CD14-positive monocyte (primary cell): ENCODE results near the gene HSPA1B. TPM values are rescaled to one million over a fixed set of nuclear protein-coding genes. Genes with fewer than 3 reads are reported as not detected.
A peak's percentile ranks its signal among the peaks of the same experiment; 100 is the strongest.

Experiments used
- DNase-seq, 3 donors: peaks; one replicate each; pipeline ENCODE4 v3.0.0-alpha.2; 2011 to 2022
- H2AFZ ChIP-seq: 2 replicates; pipeline ENCODE4 v1.6.0; 2012; ENCODE audit warnings: mild to moderate bottlenecking, low read depth, low read length, inconsistent platforms; ENCODE audit not compliant: insufficient read depth, poor library complexity, severe bottlenecking
- H3K27ac ChIP-seq, 2 donors: 1 replicate in 1 of 2; 2 replicates in 1 of 2; pipeline ENCODE4 v1.5.1; 2012 to 2013; ENCODE audit warnings: low read length in 2 of 2, control low read depth in 1 of 2, inconsistent platforms in 1 of 2, low read depth in 1 of 2, mild to moderate bottlenecking in 1 of 2
- H3K27me3 ChIP-seq, 2 donors: one replicate each; pipeline versions ENCODE4 v1.6.0 to v1.6.1; 2011 to 2013; ENCODE audit warnings: low read length in 2 of 2; ENCODE audit not compliant: control insufficient read depth in 2 of 2, insufficient read depth in 2 of 2
- H3K36me3 ChIP-seq, 2 donors: replicated peaks in 1 of 2; 1 replicate in 1 of 2; 2 replicates in 1 of 2; pipeline versions ENCODE4 v1.5.1 to v1.6.1; 2012 to 2013; ENCODE audit warnings: low read length in 2 of 2, control low read depth in 1 of 2, inconsistent platforms in 1 of 2, mild to moderate bottlenecking in 1 of 2; ENCODE audit not compliant: insufficient read depth in 2 of 2, control insufficient read depth in 1 of 2
- H3K4me1 ChIP-seq, 2 donors: 1 replicate in 1 of 2; 2 replicates in 1 of 2; pipeline versions ENCODE4 v1.5.1 to v1.6.1; 2012 to 2013; ENCODE audit warnings: low read length in 2 of 2, control low read depth in 1 of 2, inconsistent platforms in 1 of 2, mild to moderate bottlenecking in 1 of 2, moderate library complexity in 1 of 2; ENCODE audit not compliant: insufficient read depth in 2 of 2, control insufficient read depth in 1 of 2
- H3K4me2 ChIP-seq: replicated peaks from 2 replicates; pipeline ENCODE3; 2012; ENCODE audit warnings: low read length, moderate library complexity, mild to moderate bottlenecking; ENCODE audit not compliant: poor library complexity, severe bottlenecking; ENCODE audit errors: extremely low read depth
- H3K4me3 ChIP-seq, 3 experiments: fragments of 200-600 bp in 1 of 3; sonication (generic) in 1 of 3; replicated peaks in 1 of 3; 1 replicate in 2 of 3; 2 replicates in 1 of 3; pipeline ENCODE4 v1.5.1; 2011 to 2013; ENCODE audit warnings: low read length in 3 of 3, mild to moderate bottlenecking in 3 of 3, control low read depth in 2 of 3, low read depth in 2 of 3, inconsistent platforms in 1 of 3, moderate library complexity in 1 of 3
- H3K79me2 ChIP-seq: 2 replicates; pipeline ENCODE4 v1.6.0; 2012; ENCODE audit warnings: mild to moderate bottlenecking, control low read depth, inconsistent platforms, low read length, moderate library complexity; ENCODE audit not compliant: insufficient read depth
- H3K9ac ChIP-seq: 2 replicates; pipeline ENCODE4 v1.6.0; 2017; ENCODE audit warnings: low read length, mild to moderate bottlenecking; ENCODE audit not compliant: insufficient read depth, poor library complexity, severe bottlenecking
- H3K9me3 ChIP-seq, 2 donors: replicated peaks in 1 of 2; 1 replicate in 1 of 2; 2 replicates in 1 of 2; pipeline versions ENCODE4 v1.5.1 to v1.6.1; 2012 to 2013; ENCODE audit warnings: low read length in 2 of 2, control low read depth in 1 of 2; ENCODE audit not compliant: control insufficient read depth in 1 of 2, insufficient read depth in 1 of 2
- H4K20me1 ChIP-seq: 2 replicates; pipeline ENCODE4 v1.6.0; 2012; ENCODE audit warnings: mild to moderate bottlenecking, low read length, control low read depth, moderate library complexity; ENCODE audit not compliant: insufficient read depth
- H3K27ac Mint-ChIP-seq, 7 donors: one replicate each; pipeline ENCODE4 v1.8.0; 2020; ENCODE audit warnings: mild to moderate bottlenecking in 7 of 7, mixed read lengths in 7 of 7, moderate library complexity in 6 of 7, inconsistent platforms in 2 of 7
- H3K27me3 Mint-ChIP-seq, 3 donors: one replicate each; pipeline ENCODE4 v1.8.0; 2021 to 2022; ENCODE audit warnings: low read depth in 3 of 3, mild to moderate bottlenecking in 3 of 3, mixed read lengths in 3 of 3, moderate library complexity in 3 of 3, inconsistent platforms in 1 of 3
- H3K36me3 Mint-ChIP-seq, 2 donors: one replicate each; pipeline ENCODE4 v1.8.0; 2020; ENCODE audit warnings: mixed read lengths in 2 of 2, inconsistent platforms in 1 of 2, mild to moderate bottlenecking in 1 of 2
- H3K4me1 Mint-ChIP-seq: one replicate; pipeline ENCODE4 v1.8.0; 2020; ENCODE audit warnings: mild to moderate bottlenecking, mixed read lengths
- H3K4me3 Mint-ChIP-seq, 2 donors: one replicate each; pipeline ENCODE4 v1.8.0; 2020; ENCODE audit warnings: mild to moderate bottlenecking in 2 of 2, mixed read lengths in 2 of 2, moderate library complexity in 1 of 2
- H3K9me3 Mint-ChIP-seq, 7 donors: one replicate each; pipeline ENCODE4 v1.8.0; 2020 to 2022; ENCODE audit warnings: mixed read lengths in 7 of 7, mild to moderate bottlenecking in 6 of 7, moderate library complexity in 6 of 7, inconsistent platforms in 2 of 7
- CTCF ChIP-seq: fragments of 200-600 bp; IDR thresholded peaks from one replicate; pipeline ENCODE4 v1.8.0; 2022; ENCODE audit warnings: antibody characterized with exemption, mild to moderate bottlenecking
- WGBS: methylation state at CpG from one replicate; pipeline ENCODE4 v1.1.5; 2013; ENCODE audit warnings: missing lambda C conversion rate; ENCODE audit not compliant: insufficient coverage; 5-methylcytosine and 5-hydroxymethylcytosine counted together
- intact Hi-C, 2 donors: fragments of 100-400 bp; cut with micrococcal nuclease; formaldehyde crosslinking; loops; one replicate each; pipeline versions ENCODE4 v1.15.0 to v1.15.1; 2023
- polyA plus RNA-seq, 3 donors: library from polyadenylated mRNA; depleted of rRNA in 1 of 3; unstranded in 2 of 3; stranded (reverse) in 1 of 3; fragments of 300-500 nt in 2 of 3; fragments of >200 nt in 1 of 3; fragmentation: Illumina TruSeq in 2 of 3; gene quantifications; 1 replicate in 2 of 3; 2 replicates in 1 of 3; pipeline ENCODE4 v1.2.3, GENCODE V29; 2012 to 2021

Gene HSPA1B
- polyA plus RNA-seq, 3 donors, result 3.4 to 81.4 (median 4.8) TPM

- Histone ChIP-seq H4K20me1 (no peaks in the 10 kb centered on the region), H3K9me3 (no peaks in the 10 kb centered on the region), H3K36me3 (peaks cover 9 to 25% of the 10 kb centered on the region in 2 donors), H3K4me1 (peaks cover 24 to 35% of the 10 kb centered on the region in 2 donors), H3K9ac (peak overlapping the region; percentile 94), H3K4me3 (peak overlapping the region; percentile 61 to 98 (median 66)), H3K27ac (peak overlapping the region in 1 of 2 donors; percentile 95), H2AFZ (peak overlapping the region; percentile 98), H3K27me3 (no peaks in the 10 kb centered on the region), H3K79me2 (peaks cover 23% of the 10 kb centered on the region), H3K4me2 (peak overlapping the region; percentile 96)
- Mint-ChIP-seq H3K27me3 (no peaks in the 10 kb centered on the region), H3K36me3 (peaks cover 17 to 34% of the 10 kb centered on the region in 2 donors), H3K4me1 (peaks cover 28% of the 10 kb centered on the region), H3K27ac (peak overlapping the region in 6 of 7 donors; percentile 6 to 97 (median 44)), H3K9me3 (no peaks in the 10 kb centered on the region), H3K4me3 (peak overlapping the region; percentile 99)
- no peak for DNase-seq
- intact Hi-C loops, result loop anchor here (2.0 to 10.0 kb wide), 3 partner anchors 26 to 60 kb away; partner anchors contain the start of gene CLIC1 (in 1 of the 2)
- 31% methylated on average over 6 of the region's 7 CpGs for WGBS
- TF ChIP-seq CTCF, result no peak
Observed at GRCh38 chr6:31794294-31794865, 33.2 kb upstream of the HSPA1B start.

DNA sequence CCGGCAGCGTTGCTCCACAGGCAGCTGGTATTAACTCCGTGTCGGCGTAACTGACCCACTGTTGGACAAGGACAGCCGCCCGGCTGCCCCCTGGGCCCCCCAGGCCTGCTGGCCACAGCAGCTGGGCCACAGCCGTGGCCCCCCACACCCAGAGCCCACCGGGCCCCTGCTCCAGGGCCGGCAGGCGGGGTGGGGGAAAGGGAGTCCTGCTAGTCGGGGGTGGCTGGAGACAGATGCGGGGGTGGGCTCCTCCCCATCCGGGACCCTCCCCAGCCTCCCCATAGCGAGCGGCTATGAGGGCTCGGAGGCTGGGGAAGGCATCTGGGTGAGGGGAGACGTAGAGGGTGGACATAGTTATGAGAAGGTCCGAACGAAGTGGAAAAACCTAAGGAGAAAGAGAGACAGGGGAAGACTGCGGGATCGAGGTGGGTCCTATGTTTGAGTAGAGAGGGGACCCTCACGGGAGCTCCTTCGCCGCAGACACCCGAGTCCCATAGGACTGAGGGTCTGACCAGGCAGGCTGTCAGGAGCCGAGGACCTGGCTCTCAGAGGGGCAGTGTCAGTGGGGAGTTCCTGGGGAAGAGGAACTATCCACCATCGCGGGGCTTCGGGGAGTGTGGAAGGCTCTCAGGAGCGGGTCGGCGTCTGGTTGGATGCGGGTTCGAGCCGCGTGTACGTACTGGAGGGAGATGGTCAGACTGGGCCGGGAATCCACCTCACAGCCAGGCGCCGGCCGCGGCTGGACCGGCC is 32.5 kb upstream of the HSPA1B start:
- peaks cover 24 to 35% of the 10 kb centered on the region in 2 donors for H3K4me1 ChIP-seq
- no peaks in the 10 kb centered on the region for H3K9me3 ChIP-seq
- Mint-ChIP-seq H3K9me3 (no peaks in the 10 kb centered on the region), H3K36me3 (peaks cover 17 to 30% of the 10 kb centered on the region in 2 donors), H3K27ac (peak overlapping the region; percentile 97 to 99 (median 99)), H3K4me3 (peak overlapping the region; percentile 99), H3K4me1 (peaks cover 28% of the 10 kb centered on the region), H3K27me3 (no peaks in the 10 kb centered on the region)
- no peaks in the 10 kb centered on the region for H4K20me1 ChIP-seq
- intact Hi-C loops, result loop anchor here (2.0 to 10.0 kb wide), 3 partner anchors 26 to 60 kb away; partner anchors contain the start of gene CLIC1 (in 1 of the 2)
- 2% methylated on average over 35 of the region's 44 CpGs for WGBS
- peak overlapping the region; percentile 61 to 98 (median 66) for H3K4me3 ChIP-seq
- H3K27me3 ChIP-seq, result no peaks in the 10 kb centered on the region
- H3K4me2 ChIP-seq, result peak overlapping the region; percentile 96
- H2AFZ ChIP-seq, result peak overlapping the region; percentile 98
- TF ChIP-seq CTCF, result no peak
- peaks cover 28% of the 10 kb centered on the region for H3K79me2 ChIP-seq
- H3K36me3 ChIP-seq, result peaks cover 7 to 22% of the 10 kb centered on the region in 2 donors
- peak overlapping the region; percentile 94 for H3K9ac ChIP-seq
- peak overlapping the region; percentile 54 to 95 for H3K27ac ChIP-seq
- DNase-seq, result peak in 2 of 3 donors; percentile 12 to 60
